T-cell (primary cell): ENCODE data around the gene CYP2W1. TPM values are rescaled to one million over a fixed set of nuclear protein-coding genes. Genes with fewer than 3 reads are reported as not detected.
A peak's percentile ranks its signal among the peaks of the same experiment; 100 is the strongest.

ENCODE experiments used
- ATAC-seq, 4 experiments: fragments of 200-7000 bp in 3 of 4; fragments of 150-1000 bp in 1 of 4; cut with Tn5 transposase; replicated peaks in 1 of 4; 1 replicate in 3 of 4; 2 replicates in 1 of 4; pipeline ENCODE4 v1.10.0; 2021; ENCODE audit warnings: moderate library complexity in 3 of 4, mild to moderate bottlenecking in 2 of 4, moderate number of reproducible peaks in 1 of 4
- CTCF ChIA-PET, 2 donors: fragments of 300-600 bp; sonication (Branson Sonifier 250); formaldehyde crosslinking; loops; one replicate each; lab custom pipeline; 2022; ENCODE audit warnings: antibody characterized with exemption in 2 of 2; lab: Charles Lee
- POLR2A ChIA-PET, 2 donors: fragments of 300-600 bp; sonication (Branson Sonifier 250); formaldehyde crosslinking; loops; one replicate each; lab custom pipeline; 2022; ENCODE audit warnings: antibody characterized with exemption in 2 of 2; lab: Charles Lee
- DNase-seq, 35 experiments: peaks; one replicate each; pipeline versions ENCODE4 v3.0.0 to v3.0.0-alpha.2; 2013 to 2023
- H3K27ac ChIP-seq: one replicate; pipeline ENCODE4 v1.5.1; 2013; ENCODE audit warnings: low read length
- H3K27me3 ChIP-seq, 2 experiments: replicated peaks in 1 of 2; 1 replicate in 1 of 2; 2 replicates in 1 of 2; pipeline versions ENCODE4 v1.6.1 to v1.7.0; 2013; ENCODE audit warnings: low read length in 1 of 2, mixed read lengths in 1 of 2; ENCODE audit not compliant: control insufficient read depth in 2 of 2, insufficient read depth in 2 of 2; ENCODE audit errors: extremely low read depth in 1 of 2
- H3K36me3 ChIP-seq, 2 donors: 1 replicate in 1 of 2; 2 replicates in 1 of 2; pipeline versions ENCODE4 v1.6.1 to v1.7.0; 2013; ENCODE audit warnings: low read length in 1 of 2; ENCODE audit not compliant: control insufficient read depth in 2 of 2, insufficient read depth in 1 of 2; ENCODE audit errors: extremely low read depth in 1 of 2
- H3K4me1 ChIP-seq, 2 experiments: 1 replicate in 1 of 2; 2 replicates in 1 of 2; pipeline versions ENCODE4 v1.6.1 to v1.7.0; 2013; ENCODE audit warnings: low read length in 2 of 2, mixed read lengths in 1 of 2; ENCODE audit not compliant: insufficient read depth in 2 of 2, control insufficient read depth in 1 of 2; ENCODE audit errors: extremely low read depth in 1 of 2
- H3K4me3 ChIP-seq, 2 donors: 1 replicate in 1 of 2; 2 replicates in 1 of 2; pipeline versions ENCODE4 v1.5.1 to v1.7.0; 2013; ENCODE audit warnings: mild to moderate bottlenecking in 2 of 2, low read length in 1 of 2, moderate library complexity in 1 of 2; ENCODE audit not compliant: control insufficient read depth in 1 of 2; ENCODE audit errors: extremely low read depth in 1 of 2
- H3K9me3 ChIP-seq: 2 replicates; pipeline ENCODE4 v1.7.0; 2013
- H3K27ac Mint-ChIP-seq, 2 donors: one replicate each; pipeline ENCODE4 v1.8.0; 2020 to 2021; ENCODE audit warnings: mild to moderate bottlenecking in 2 of 2, mixed read lengths in 2 of 2
- H3K27me3 Mint-ChIP-seq, 2 donors: one replicate each; pipeline ENCODE4 v1.8.0; 2021 to 2022; ENCODE audit warnings: mixed read lengths in 2 of 2
- H3K36me3 Mint-ChIP-seq: one replicate; pipeline ENCODE4 v1.8.0; 2021; ENCODE audit warnings: mixed read lengths
- H3K4me1 Mint-ChIP-seq, 3 donors: one replicate each; pipeline ENCODE4 v1.8.0; 2020 to 2022; ENCODE audit warnings: mixed read lengths in 3 of 3, mild to moderate bottlenecking in 1 of 3
- H3K4me3 Mint-ChIP-seq, 3 donors: one replicate each; pipeline ENCODE4 v1.8.0; 2020 to 2022; ENCODE audit warnings: mild to moderate bottlenecking in 3 of 3, mixed read lengths in 3 of 3, moderate library complexity in 3 of 3
- H3K9me3 Mint-ChIP-seq, 3 donors: one replicate each; pipeline ENCODE4 v1.8.0; 2020 to 2022; ENCODE audit warnings: mixed read lengths in 3 of 3
- WGBS: methylation state at CpG from one replicate; pipeline ENCODE4 v1.1.5; 2013; ENCODE audit warnings: missing lambda C conversion rate; ENCODE audit not compliant: insufficient coverage; 5-methylcytosine and 5-hydroxymethylcytosine counted together
- total RNA-seq, 35 experiments: library from RNA in 6 of 35; stranded (reverse) in 6 of 35; fragments of 120-200 nt in 1 of 35; gene quantifications; one replicate each; pipeline versions ENCODE4 v1.2.1 to v1.2.4 and lab custom pipeline; 2013 to 2026

CYP2W1 gene
- total RNA-seq, 5 donors from 2014 or later (not counting 1 experiment from before 2014, with no cell fraction given), result 0.19 TPM; not detected in 4

- Mint-ChIP-seq H3K36me3 (peaks cover 10% of the 10 kb centered on the region), H3K9me3 (no peaks in the 10 kb centered on the region), H3K4me1 (peaks cover 26 to 55% (median 37%) of the 10 kb centered on the region in 3 donors), H3K4me3 (peak overlapping the region; percentile 61 to 75 (median 71)), H3K27me3 (no peaks in the 10 kb centered on the region), H3K27ac (peak overlapping the region; percentile 49 to 82)
- DNase-seq (no peak), ATAC-seq (peak in 1 of 4 experiments; percentile 1)
- Histone ChIP-seq H3K27me3 (no peaks in the 10 kb centered on the region), H3K27ac (peak overlapping the region; percentile 40), H3K4me1 (peaks cover 0 to 32% of the 10 kb centered on the region in 2 experiments), H3K9me3 (no peaks in the 10 kb centered on the region), H3K4me3 (peak overlapping the region; percentile 13 to 56), H3K36me3 (peaks cover 0 to 5% of the 10 kb centered on the region in 2 donors)
- CTCF ChIA-PET, result no interaction called here
- WGBS, result 51% methylated on average over 67 of the region's 69 CpGs
- POLR2A ChIA-PET, result no interaction called here
These were observed 44.5 kb downstream of the CYP2W1 start for GRCh38 chr7:1027242-1028043.

- Histone ChIP-seq H3K27me3 (no peaks in the 10 kb centered on the region), H3K36me3 (peaks cover 0 to 5% of the 10 kb centered on the region in 2 donors), H3K27ac (peak overlapping the region; percentile 77), H3K9me3 (no peaks in the 10 kb centered on the region), H3K4me1 (peaks cover 0 to 40% of the 10 kb centered on the region in 2 experiments), H3K4me3 (peak overlapping the region; percentile 47 to 56)
- Mint-ChIP-seq H3K9me3 (no peaks in the 10 kb centered on the region), H3K4me1 (peaks cover 32 to 56% (median 43%) of the 10 kb centered on the region in 3 donors), H3K27ac (peak overlapping the region in 1 of 2 donors; percentile 71), H3K4me3 (peak overlapping the region; percentile 73 to 81 (median 79)), H3K36me3 (peaks cover 7% of the 10 kb centered on the region), H3K27me3 (no peaks in the 10 kb centered on the region)
- CTCF ChIA-PET, result no interaction called here
- ATAC-seq (peak; percentile 74 to 84 (median 84)), DNase-seq (peak; percentile 30 to 85 (median 59))
- POLR2A ChIA-PET, result no interaction called here
- WGBS, result under 1% methylated on average over 67 of the region's 77 CpGs
These were observed 45.2 kb downstream of the CYP2W1 start for GRCh38 chr7:1028044-1028770.

GRCh38 chr7:1028775-1029636 lies 46.0 kb downstream of the CYP2W1 start:
- Mint-ChIP-seq H3K27ac (peak overlapping the region; percentile 71 to 80), H3K36me3 (peaks cover 4% of the 10 kb centered on the region), H3K27me3 (no peaks in the 10 kb centered on the region), H3K4me1 (peaks cover 40 to 58% (median 51%) of the 10 kb centered on the region in 3 donors), H3K4me3 (peak overlapping the region; percentile 73 to 81 (median 79)), H3K9me3 (no peaks in the 10 kb centered on the region)
- CTCF ChIA-PET, result no interaction called here
- 81% methylated on average over 12 of the region's 18 CpGs for WGBS
- H3K9me3 ChIP-seq, result no peaks in the 10 kb centered on the region
- DNase-seq, result peak in 24 of 35 experiments; percentile 19 to 62 (median 36)
- POLR2A ChIA-PET, result no interaction called here
- H3K4me3 ChIP-seq, result peak overlapping the region in 1 of 2 donors; percentile 47
- H3K36me3 ChIP-seq, result peaks cover 0 to 5% of the 10 kb centered on the region in 2 donors
- peak; percentile 64 to 72 (median 69) for ATAC-seq
- no peaks in the 10 kb centered on the region for H3K27me3 ChIP-seq
- H3K4me1 ChIP-seq, result peaks cover 4 to 48% of the 10 kb centered on the region in 2 experiments
- H3K27ac ChIP-seq, result peak overlapping the region; percentile 77

- no peaks in the 10 kb centered on the region for H3K9me3 ChIP-seq
- no peaks in the 10 kb centered on the region for H3K27me3 ChIP-seq
- H3K4me3 ChIP-seq, result no peak overlapping the region
- Mint-ChIP-seq H3K27me3 (no peaks in the 10 kb centered on the region), H3K4me1 (peaks cover 44 to 60% (median 57%) of the 10 kb centered on the region in 3 donors), H3K9me3 (no peaks in the 10 kb centered on the region), H3K36me3 (peaks cover 4% of the 10 kb centered on the region), H3K4me3 (peak overlapping the region; percentile 39 to 81 (median 73)), H3K27ac (peak overlapping the region; percentile 43 to 71)
- no peaks in the 10 kb centered on the region for H3K36me3 ChIP-seq
- ATAC-seq (no peak), DNase-seq (no peak)
- peaks cover 7 to 54% of the 10 kb centered on the region in 2 experiments for H3K4me1 ChIP-seq
- CTCF ChIA-PET, result no interaction called here
- POLR2A ChIA-PET, result no interaction called here
- WGBS, result 96% methylated on average over 31 of the region's 33 CpGs
- peak overlapping the region; percentile 77 for H3K27ac ChIP-seq
These were observed 46.9 kb downstream of the CYP2W1 start for GRCh38 chr7:1029637-1030443.

- no peak for DNase-seq
- no peaks in the 10 kb centered on the region for H3K27me3 Mint-ChIP-seq
These were observed 47.6 kb downstream of the CYP2W1 start for GRCh38 chr7:1030444-1031070.

More at GRCh38 chr7:1030444-1031070, 47.6 kb downstream of the CYP2W1 start:
- Histone ChIP-seq H3K27me3 (no peaks in the 10 kb centered on the region), H3K9me3 (no peaks in the 10 kb centered on the region), H3K36me3 (no peaks in the 10 kb centered on the region), H3K4me3 (no peak overlapping the region), H3K27ac (no peak overlapping the region), H3K4me1 (peaks cover 7 to 54% of the 10 kb centered on the region in 2 experiments)
- ChIA-PET CTCF (no interaction called here), POLR2A (no interaction called here)
- H3K4me3 Mint-ChIP-seq, result peak overlapping the region in 1 of 3 donors; percentile 81
- no peak overlapping the region for H3K27ac Mint-ChIP-seq
- H3K9me3 Mint-ChIP-seq, result no peaks in the 10 kb centered on the region
- no peak for ATAC-seq
- 88% methylated on average over 3 of the region's 12 CpGs for WGBS
- peaks cover 44 to 62% (median 56%) of the 10 kb centered on the region in 3 donors for H3K4me1 Mint-ChIP-seq
- H3K36me3 Mint-ChIP-seq, result peaks cover 4% of the 10 kb centered on the region
